Activated CD8-positive, alpha-beta T cell treated with anti-CD3 and anti-CD28 coated beads, Interleukin-2, amount 10 ng/mL, durations not matched to agents 7 days and 5 days (primary cell): ENCODE results near the gene DEF6. TPM values are rescaled to one million over a fixed set of nuclear protein-coding genes. Genes with fewer than 3 reads are reported as not detected.
"Not testable (repeated sequence)": the region's sequence is repeated elsewhere in the genome, so short reads cannot be mapped to it uniquely, and the experiment has no call there.

Experiments used
- ATAC-seq: fragments of 150-1000 bp; cut with Tn5 transposase; one replicate; pipeline ENCODE4 v1.10.0; 2021; ENCODE audit warnings: moderate library complexity
- CTCF ChIA-PET: fragments of 350-600 bp; sonication (Branson Sonifier 250); formaldehyde crosslinking; loops from one replicate; lab custom pipeline; 2021; ENCODE audit warnings: antibody characterized with exemption; lab: Charles Lee
- POLR2A ChIA-PET: fragments of 350-600 bp; sonication (Branson Sonifier 250); formaldehyde crosslinking; loops from one replicate; lab custom pipeline; 2021; ENCODE audit warnings: antibody characterized with exemption; lab: Charles Lee
- DNase-seq: peaks from one replicate; pipeline ENCODE4 v3.0.0-alpha.2; 2020
- H3K27ac Mint-ChIP-seq: one replicate; pipeline ENCODE4 v1.8.0; 2021; ENCODE audit warnings: mild to moderate bottlenecking, mixed read lengths
- H3K27me3 Mint-ChIP-seq: one replicate; pipeline ENCODE4 v1.8.0; 2021; ENCODE audit warnings: low read depth, mixed read lengths
- H3K36me3 Mint-ChIP-seq: one replicate; pipeline ENCODE4 v1.8.0; 2021; ENCODE audit warnings: low read depth, mixed read lengths
- H3K4me1 Mint-ChIP-seq: one replicate; pipeline ENCODE4 v1.8.0; 2021; ENCODE audit warnings: low read depth, mixed read lengths
- H3K4me3 Mint-ChIP-seq: one replicate; pipeline ENCODE4 v1.8.0; 2021; ENCODE audit warnings: mild to moderate bottlenecking, mixed read lengths
- H3K9me3 Mint-ChIP-seq: one replicate; pipeline ENCODE4 v1.8.0; 2022; ENCODE audit warnings: mixed read lengths; ENCODE audit not compliant: insufficient read depth
- total RNA-seq, 2 experiments: library from RNA; stranded (reverse); gene quantifications; one replicate each; pipeline ENCODE4 v1.2.3, GENCODE V29; 2021

The DEF6 gene
- total RNA-seq, 2 experiments from 2014 or later, result 191 to 195 TPM

- Mint-ChIP-seq H3K4me3 (peak overlapping the region; percentile 90), H3K36me3 (peaks cover 52% of the 10 kb centered on the region), H3K4me1 (peaks cover 42% of the 10 kb centered on the region), H3K27ac (peak overlapping the region; percentile 98), H3K27me3 (no peaks in the 10 kb centered on the region), H3K9me3 (no peaks in the 10 kb centered on the region)
- ChIA-PET POLR2A (interaction anchor here (0.8 to 6.7 kb wide), 10 partner anchors 11 to 200 kb away, joined by 3 to 59 read pairs (median 4); partner anchors contain the start of genes FANCE, PPARD and RPL10A), CTCF (interaction anchor here (0.6 to 16.7 kb wide), 19 partner anchors 10 to 306 kb away, joined by 3 to 446 read pairs (median 4); partner anchors contain the start of genes FANCE, PPARD, RPL10A and ZNF76)
- ATAC-seq (no peak), DNase-seq (no peak)
Observed at GRCh38 chr6:35296931-35297600, 552 bp upstream of the DEF6 start.

DNA sequence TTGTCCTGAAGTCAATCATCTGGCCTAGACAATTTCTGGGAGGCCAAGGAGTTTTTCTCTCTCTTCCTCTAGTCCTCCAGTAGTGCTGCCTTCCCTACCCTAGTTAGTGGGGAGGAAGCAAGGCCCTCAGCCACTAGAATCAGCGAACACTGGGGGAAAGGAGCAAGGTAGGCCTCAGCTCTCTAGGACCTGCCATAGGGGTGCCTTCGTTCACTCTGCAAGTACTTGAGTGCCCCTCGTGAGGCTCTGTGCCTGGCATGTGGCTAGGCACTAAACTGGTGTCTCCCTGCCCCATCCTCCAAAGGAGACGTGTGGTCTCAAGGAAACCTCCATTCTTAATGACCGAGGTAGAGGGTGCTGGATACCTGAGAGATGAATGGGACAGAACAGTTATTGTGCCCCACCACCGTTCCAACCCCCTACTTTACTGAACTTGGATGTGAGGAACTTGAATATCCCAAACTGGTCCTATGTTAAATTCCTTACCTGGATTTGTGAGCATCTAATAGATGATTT, 1.1 kb downstream of the DEF6 start:
- ATAC-seq, result no peak
- DNase-seq, result peak; percentile 44
- no peaks in the 10 kb centered on the region for H3K27me3 Mint-ChIP-seq
- peak overlapping the region; percentile 90 for H3K4me3 Mint-ChIP-seq
- H3K36me3 Mint-ChIP-seq, result peaks cover 61% of the 10 kb centered on the region
- ChIA-PET CTCF (interaction anchor here (0.7 to 16.7 kb wide), 12 partner anchors 12 to 304 kb away, joined by 3 to 446 read pairs (median 7); partner anchors contain the start of genes FANCE, PPARD and RPL10A), POLR2A (interaction anchor here (0.6 to 6.7 kb wide), 6 partner anchors 9 to 170 kb away, joined by 3 to 59 read pairs (median 14); partner anchors contain the start of gene RPL10A)
- H3K9me3 Mint-ChIP-seq, result no peaks in the 10 kb centered on the region
- H3K4me1 Mint-ChIP-seq, result peaks cover 58% of the 10 kb centered on the region
- peak overlapping the region; percentile 98 for H3K27ac Mint-ChIP-seq

- ChIA-PET CTCF (interaction anchor here (0.6 to 16.7 kb wide), 7 partner anchors 18 to 1873 kb away, joined by 3 to 446 read pairs (median 17); partner anchors contain the start of genes FANCE, PPARD and RPL10A), POLR2A (interaction anchor here (0.9 to 6.7 kb wide), 3 partner anchors 11 to 28 kb away, joined by 3 to 59 read pairs (median 40); no protein-coding TSS in a partner anchor)
- DNase-seq (peak; percentile 67), ATAC-seq (no peak)
- no peaks in the 10 kb centered on the region for H3K27me3 Mint-ChIP-seq
- H3K4me3 Mint-ChIP-seq, result peak overlapping the region; percentile 90
- peak overlapping the region; percentile 98 for H3K27ac Mint-ChIP-seq
- H3K4me1 Mint-ChIP-seq, result peaks cover 63% of the 10 kb centered on the region
- peaks cover 63% of the 10 kb centered on the region for H3K36me3 Mint-ChIP-seq
- H3K9me3 Mint-ChIP-seq, result no peaks in the 10 kb centered on the region
Observed at GRCh38 chr6:35299674-35300073, 2.1 kb downstream of the DEF6 start.

- peak; percentile 53 for DNase-seq
Observed at GRCh38 chr6:35300848-35301247, 3.2 kb downstream of the DEF6 start.

DNA sequence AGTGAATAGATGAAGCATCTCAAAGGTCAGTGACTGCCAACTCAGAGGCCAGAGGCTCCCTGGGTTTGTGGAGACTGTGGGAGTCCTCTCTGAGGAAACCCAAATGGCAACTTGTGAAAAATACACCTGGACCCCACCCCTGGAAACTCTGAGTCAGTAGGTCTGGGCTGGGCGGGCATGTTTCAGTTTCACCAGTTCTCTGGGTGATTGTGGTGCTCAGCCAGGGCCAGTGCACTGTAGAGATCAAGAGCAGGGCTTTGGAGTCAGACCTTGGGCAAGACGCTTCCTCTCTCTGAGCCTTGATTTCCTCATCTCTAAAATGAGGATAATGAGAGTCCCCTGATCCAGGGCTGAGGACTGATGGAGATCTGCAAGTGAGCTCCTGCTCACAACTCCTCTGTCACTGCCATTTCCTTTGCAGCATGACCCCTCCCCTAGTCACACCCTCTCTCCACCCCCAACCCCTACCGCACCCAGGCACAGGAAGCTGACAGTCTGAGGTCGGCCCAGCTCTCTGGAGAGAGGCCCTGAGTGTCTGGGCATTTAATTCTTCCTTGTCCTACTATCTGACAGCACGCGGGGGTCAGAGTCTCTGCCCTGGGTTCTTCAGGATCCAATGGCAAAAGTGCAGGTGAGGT, 5.1 kb downstream of the DEF6 start:
- Mint-ChIP-seq H3K36me3 (peaks cover 71% of the 10 kb centered on the region), H3K4me1 (peaks cover 73% of the 10 kb centered on the region), H3K27me3 (no peaks in the 10 kb centered on the region), H3K9me3 (no peaks in the 10 kb centered on the region), H3K27ac (peak overlapping the region; percentile 98), H3K4me3 (peak overlapping the region; percentile 84)
- peak; percentile 85 for ATAC-seq
- DNase-seq, result peak; percentile 94
- CTCF ChIA-PET, result interaction anchor here (0.9 to 16.7 kb wide), 7 partner anchors 9 to 165 kb away, joined by 3 to 446 read pairs (median 6); partner anchors contain the start of genes RPL10A and ZNF76
- POLR2A ChIA-PET, result interaction anchor here (0.6 to 1.8 kb wide), 8 partner anchors 9 to 341 kb away, joined by 3 to 23 read pairs (median 5); partner anchors contain the start of gene RPL10A

More at GRCh38 chr6:35300848-35301247, 3.2 kb downstream of the DEF6 start:
- Mint-ChIP-seq H3K36me3 (peaks cover 62% of the 10 kb centered on the region), H3K9me3 (no peaks in the 10 kb centered on the region), H3K27me3 (no peaks in the 10 kb centered on the region), H3K27ac (peak overlapping the region; percentile 98), H3K4me3 (peak overlapping the region; percentile 90), H3K4me1 (peaks cover 67% of the 10 kb centered on the region)
- ATAC-seq, result no peak
- ChIA-PET POLR2A (interaction anchor here (1.1 to 6.7 kb wide), 4 partner anchors 10 to 167 kb away, joined by 3 to 59 read pairs (median 22); partner anchors contain the start of gene RPL10A), CTCF (interaction anchor here (1.1 to 16.7 kb wide), 6 partner anchors 17 to 167 kb away, joined by 3 to 446 read pairs (median 12); partner anchors contain the start of genes FANCE, PPARD and RPL10A)

GRCh38 chr6:35304299-35304698, 6.7 kb downstream of the DEF6 start:
- POLR2A ChIA-PET, result no interaction called here

GRCh38 chr6:35305117-35305516, 7.5 kb downstream of the DEF6 start:
- POLR2A ChIA-PET, result interaction anchor here (0.7 kb wide), 1 partner anchor 14 kb away, joined by 4 read pairs; no protein-coding TSS in a partner anchor
- no peak overlapping the region for H3K27ac Mint-ChIP-seq

More at GRCh38 chr6:35304299-35304698, 6.7 kb downstream of the DEF6 start:
- DNase-seq (no peak), ATAC-seq (no peak)
- CTCF ChIA-PET, result interaction anchor here (1.8 to 16.7 kb wide), 2 partner anchors 14 to 146 kb away, joined by 11 to 446 read pairs; no protein-coding TSS in a partner anchor
- H3K27ac Mint-ChIP-seq, result peak overlapping the region; percentile 79
- peaks cover 74% of the 10 kb centered on the region for H3K36me3 Mint-ChIP-seq
- H3K4me1 Mint-ChIP-seq, result peaks cover 84% of the 10 kb centered on the region
- H3K9me3 Mint-ChIP-seq, result no peaks in the 10 kb centered on the region
- H3K4me3 Mint-ChIP-seq, result peak overlapping the region; percentile 84
- no peaks in the 10 kb centered on the region for H3K27me3 Mint-ChIP-seq

GRCh38 chr6:35307138-35307537, 9.5 kb downstream of the DEF6 start:
- H3K27me3 Mint-ChIP-seq, DNase-seq, H3K9me3 Mint-ChIP-seq, ATAC-seq, POLR2A ChIA-PET, H3K4me3 Mint-ChIP-seq: not testable (repeated sequence)
- CTCF ChIA-PET, result interaction anchor here (16.7 to 26.7 kb wide), 2 partner anchors 7 to 11 kb away, joined by 446 read pairs; partner anchors contain the start of gene DEF6
- H3K27ac Mint-ChIP-seq, result peak overlapping the region; percentile 48
- H3K36me3 Mint-ChIP-seq, result peaks cover 81% of the 10 kb centered on the region
- peaks cover 84% of the 10 kb centered on the region for H3K4me1 Mint-ChIP-seq

More at GRCh38 chr6:35305117-35305516, 7.5 kb downstream of the DEF6 start:
- Mint-ChIP-seq H3K27me3 (no peaks in the 10 kb centered on the region), H3K9me3 (no peaks in the 10 kb centered on the region), H3K36me3 (peaks cover 75% of the 10 kb centered on the region), H3K4me3 (no peak overlapping the region), H3K4me1 (peaks cover 84% of the 10 kb centered on the region)
- no peak for ATAC-seq
- DNase-seq, result peak; percentile 35
- CTCF ChIA-PET, result interaction anchor here (0.5 to 26.7 kb wide), 3 partner anchors 5 to 377 kb away, joined by 3 to 446 read pairs (median 446); partner anchors contain the start of gene DEF6

GRCh38 chr6:35308543-35308942, 10.9 kb downstream of the DEF6 start:
- ATAC-seq, DNase-seq, H3K27me3 Mint-ChIP-seq, H3K9me3 Mint-ChIP-seq, H3K4me3 Mint-ChIP-seq: not testable (repeated sequence)
- CTCF ChIA-PET, result interaction anchor here (1.0 to 26.7 kb wide), 4 partner anchors 8 to 33 kb away, joined by 3 to 446 read pairs (median 240); partner anchors contain the start of genes DEF6 and PPARD
- peak overlapping the region; percentile 96 for H3K27ac Mint-ChIP-seq
- POLR2A ChIA-PET, result interaction anchor here (1.0 to 4.3 kb wide), 2 partner anchors 9 to 10 kb away, joined by 3 to 59 read pairs; partner anchors contain the start of gene DEF6
- peaks cover 79% of the 10 kb centered on the region for H3K36me3 Mint-ChIP-seq
- peaks cover 81% of the 10 kb centered on the region for H3K4me1 Mint-ChIP-seq

DNA sequence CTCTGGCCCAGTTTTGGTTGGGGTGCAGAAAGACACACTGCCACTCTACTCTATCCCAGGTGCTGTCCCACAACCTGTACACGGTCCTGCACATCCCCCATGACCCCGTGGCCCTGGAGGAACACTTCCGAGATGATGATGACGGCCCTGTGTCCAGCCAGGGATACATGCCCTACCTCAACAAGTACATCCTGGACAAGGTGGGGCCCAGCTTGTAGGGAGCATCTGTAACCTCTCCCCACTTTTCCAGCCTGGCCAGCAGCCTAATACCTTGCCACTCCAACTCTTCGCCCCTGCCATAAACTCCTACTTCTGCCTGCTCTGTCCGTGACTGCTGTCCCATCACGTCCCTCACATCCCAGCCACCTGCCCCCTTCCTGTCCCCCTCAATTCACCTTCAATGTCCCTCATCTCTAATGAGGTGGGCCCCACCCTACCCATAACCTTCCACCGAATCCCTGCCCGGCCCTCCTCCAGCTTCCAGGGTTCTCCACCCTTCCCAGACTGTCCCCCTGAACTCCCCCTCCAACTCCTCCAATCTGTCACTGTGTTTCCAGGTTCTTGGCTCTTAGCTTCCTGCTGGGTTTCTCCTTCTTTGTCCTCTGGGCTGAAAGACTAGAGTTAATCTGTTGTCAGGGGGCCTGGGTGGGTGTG, 12.1 kb downstream of the DEF6 start:
- DNase-seq, result no peak
- CTCF ChIA-PET, result interaction anchor here (0.6 to 26.7 kb wide), 6 partner anchors 9 to 140 kb away, joined by 3 to 446 read pairs (median 4); partner anchors contain the start of genes DEF6 and PPARD
- peaks cover 81% of the 10 kb centered on the region for H3K4me1 Mint-ChIP-seq
- H3K36me3 Mint-ChIP-seq, result peaks cover 79% of the 10 kb centered on the region
- POLR2A ChIA-PET, result interaction anchor here (0.7 to 4.3 kb wide), 6 partner anchors 11 to 140 kb away, joined by 3 to 59 read pairs (median 6); partner anchors contain the start of genes DEF6 and PPARD
- ATAC-seq, result no peak
- peak overlapping the region; percentile 96 for H3K27ac Mint-ChIP-seq
- H3K4me3 Mint-ChIP-seq, result peak overlapping the region; percentile 65
- no peaks in the 10 kb centered on the region for H3K9me3 Mint-ChIP-seq
- H3K27me3 Mint-ChIP-seq, result no peaks in the 10 kb centered on the region
